ENCODE results near the gene SH3TC2.

Gene SH3TC2

DNA sequence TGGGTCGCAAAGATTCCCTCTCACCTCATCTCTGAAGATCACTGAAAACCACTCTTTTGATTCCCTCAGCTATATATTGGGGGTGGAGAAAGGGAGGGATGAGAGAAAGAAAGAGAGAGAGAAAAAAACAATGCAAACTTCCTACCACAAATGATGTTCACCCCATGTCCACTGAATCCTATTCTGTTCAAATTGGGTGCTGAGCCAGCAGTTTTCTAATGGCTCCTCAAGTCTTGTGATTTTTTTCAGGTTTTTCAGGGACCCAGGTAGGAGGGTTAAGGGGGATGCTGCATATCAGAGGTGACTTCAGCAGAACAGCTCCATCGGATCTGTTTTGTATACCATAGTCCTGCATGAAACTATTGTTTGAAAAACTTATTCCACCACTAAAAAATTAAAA, 95.9 kb downstream of the SH3TC2 start:
- DNase-seq, result no peak

DNA sequence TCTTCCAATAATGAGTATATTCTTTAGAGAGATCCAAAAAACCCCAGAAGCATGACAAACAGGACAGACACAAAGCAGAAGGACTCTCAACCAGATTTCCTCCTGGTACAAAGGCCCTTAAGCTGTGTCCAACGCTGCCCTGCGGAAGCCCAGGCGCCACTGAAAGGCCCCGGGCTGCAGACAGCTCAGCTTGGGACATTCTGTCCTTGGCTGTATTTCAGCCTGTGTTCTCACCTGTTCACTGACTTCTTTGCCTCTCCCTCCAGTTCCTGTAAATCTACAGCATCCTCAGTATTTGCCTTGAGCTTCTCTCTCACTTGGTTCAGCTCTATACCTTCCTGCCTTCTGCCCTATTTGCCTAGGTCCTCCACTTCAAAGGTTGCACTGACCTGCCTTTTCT, 96.5 kb downstream of the SH3TC2 start:
- DNase-seq, result no peak

DNA sequence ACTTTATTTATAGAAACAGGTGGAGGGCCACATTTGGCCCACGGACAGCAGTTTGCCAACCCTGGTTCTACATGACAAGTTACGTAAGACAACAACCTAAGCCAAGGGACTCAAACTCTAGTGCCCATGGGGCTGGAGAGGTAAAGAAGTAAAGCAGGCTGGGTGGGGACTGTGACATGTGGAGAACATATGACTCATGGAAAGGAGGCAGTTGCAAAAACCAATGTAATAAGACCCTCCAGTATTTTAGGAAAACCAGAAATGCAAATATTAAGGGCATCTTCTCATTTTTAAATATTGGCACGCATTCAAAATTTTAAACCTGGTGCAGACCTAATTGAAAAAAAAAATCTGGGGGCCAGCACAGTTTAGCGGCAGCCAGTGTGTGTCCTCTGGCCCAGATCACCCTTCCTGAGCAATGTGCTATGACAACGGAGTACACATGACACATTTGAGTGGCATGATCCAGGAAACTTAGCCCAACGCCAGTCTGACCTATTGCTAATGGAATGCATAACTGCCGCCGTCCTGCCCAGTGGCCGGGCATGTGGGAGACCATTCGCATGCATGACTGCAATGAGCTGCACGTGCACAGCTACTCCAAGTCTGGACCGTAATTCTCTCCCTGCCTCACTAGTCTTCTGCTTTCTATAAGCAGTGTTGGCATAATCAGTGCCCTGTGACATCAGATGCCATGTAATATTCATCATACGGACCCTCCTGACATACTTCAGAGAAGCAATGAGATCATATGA, 97.2 kb downstream of the SH3TC2 start:
- DNase-seq, result no peak

DNA sequence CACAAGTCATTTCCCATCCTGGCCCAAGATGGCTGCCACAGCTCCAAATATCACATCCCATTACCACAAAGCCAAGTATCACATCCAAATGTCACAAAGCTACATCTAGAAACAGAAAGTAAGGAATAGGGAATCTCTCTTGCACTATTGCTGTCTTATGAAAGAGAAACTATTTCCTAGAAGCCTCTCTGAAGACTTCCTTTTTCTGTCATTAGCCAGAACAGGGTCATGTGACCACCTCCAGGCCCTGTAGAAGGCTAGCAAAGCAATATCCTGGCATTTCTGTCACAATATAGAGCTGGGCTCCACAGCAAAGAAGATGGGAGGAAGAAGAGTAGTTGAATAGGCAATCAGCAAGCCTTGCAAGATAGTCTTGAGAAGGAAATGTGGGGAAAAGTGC, 99.2 kb downstream of the SH3TC2 start:
- no peak for DNase-seq

DNA sequence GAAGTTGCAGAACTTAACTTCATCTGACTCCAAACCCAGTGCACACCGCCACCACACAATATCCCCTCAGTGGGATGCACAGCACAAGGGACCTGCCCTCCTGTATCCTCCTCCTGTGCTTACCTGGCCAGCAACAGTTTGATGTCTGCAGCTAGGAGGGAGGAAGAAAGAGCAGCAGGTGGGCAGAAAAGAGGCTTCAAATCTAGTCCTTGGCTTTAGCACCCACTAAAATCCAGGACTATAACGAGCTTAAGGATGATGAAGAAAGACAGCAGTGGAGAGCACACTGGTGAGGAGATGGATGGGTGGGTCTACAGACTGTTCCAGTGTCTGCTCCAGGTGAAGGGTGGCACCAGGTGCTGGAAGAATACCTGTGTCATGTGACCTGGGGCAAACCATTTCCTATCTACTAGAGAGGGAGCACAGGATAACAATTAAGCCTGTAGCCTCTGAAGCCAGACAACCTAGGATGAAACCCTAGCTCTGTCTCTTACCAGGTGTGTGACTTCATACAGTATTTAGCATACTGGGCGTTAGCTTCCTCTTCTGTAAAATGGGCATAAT, 100.0 kb downstream of the SH3TC2 start:
- no peak for DNase-seq

DNA sequence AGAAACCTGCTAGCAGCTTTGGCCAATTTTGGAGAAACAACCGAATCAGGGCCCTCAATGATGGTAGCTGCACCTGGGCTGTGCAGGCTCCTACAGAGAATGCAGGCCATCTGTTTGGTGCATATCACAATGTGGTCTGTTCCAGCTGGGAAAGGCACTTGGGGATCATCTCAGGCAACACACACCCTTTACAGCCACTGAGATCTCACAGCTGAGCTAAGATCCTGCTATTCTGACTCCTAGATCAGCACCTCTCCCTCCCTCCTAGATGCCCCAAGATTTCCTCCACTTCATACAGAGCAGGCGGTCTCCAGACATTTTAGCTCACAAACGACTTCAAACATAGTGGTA, 100.7 kb downstream of the SH3TC2 start:
- DNase-seq, result no peak

DNA sequence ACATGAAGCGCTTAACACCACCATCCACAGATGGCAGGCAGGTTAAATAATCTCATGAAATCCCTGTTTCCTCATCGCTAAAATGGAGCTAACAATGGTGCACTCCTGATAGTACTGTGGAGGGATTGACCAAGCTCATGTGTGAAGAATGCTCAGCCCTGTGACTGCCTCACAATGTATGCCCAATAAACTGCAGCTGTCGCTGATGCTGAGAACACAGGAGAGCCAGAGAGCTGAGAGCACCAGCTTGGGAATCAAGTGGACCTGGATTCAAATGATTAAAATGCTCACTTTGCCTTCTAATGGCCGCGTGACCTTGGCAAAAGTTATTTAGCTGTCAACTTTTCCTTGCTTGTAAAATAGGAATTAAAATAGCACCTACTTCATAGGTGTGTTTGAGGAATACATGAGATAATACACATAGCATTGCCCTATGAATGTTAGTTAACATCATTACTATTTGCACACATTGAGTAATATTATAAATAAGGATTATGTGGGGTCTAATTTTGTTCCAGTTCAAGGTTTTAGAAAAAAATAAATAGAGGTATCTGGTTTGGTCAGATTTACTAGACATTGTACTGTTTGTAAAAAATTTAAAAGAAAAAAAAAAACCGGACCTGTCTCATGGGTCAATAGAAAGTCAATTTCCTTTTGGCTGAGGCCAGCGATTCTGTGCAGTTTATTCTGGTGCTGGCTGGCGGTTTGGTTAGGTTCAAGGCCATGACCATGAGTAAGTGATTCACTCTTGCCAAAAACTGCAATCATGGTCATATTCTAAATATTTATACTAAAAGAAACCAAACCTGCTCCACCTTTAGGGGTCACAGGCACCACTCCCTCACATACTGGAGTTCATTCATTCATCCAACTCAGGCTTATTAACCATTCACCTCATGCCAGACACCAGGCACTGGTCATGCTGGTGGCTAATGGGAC, 101.3 kb downstream of the SH3TC2 start:
- DNase-seq, result no peak

DNA sequence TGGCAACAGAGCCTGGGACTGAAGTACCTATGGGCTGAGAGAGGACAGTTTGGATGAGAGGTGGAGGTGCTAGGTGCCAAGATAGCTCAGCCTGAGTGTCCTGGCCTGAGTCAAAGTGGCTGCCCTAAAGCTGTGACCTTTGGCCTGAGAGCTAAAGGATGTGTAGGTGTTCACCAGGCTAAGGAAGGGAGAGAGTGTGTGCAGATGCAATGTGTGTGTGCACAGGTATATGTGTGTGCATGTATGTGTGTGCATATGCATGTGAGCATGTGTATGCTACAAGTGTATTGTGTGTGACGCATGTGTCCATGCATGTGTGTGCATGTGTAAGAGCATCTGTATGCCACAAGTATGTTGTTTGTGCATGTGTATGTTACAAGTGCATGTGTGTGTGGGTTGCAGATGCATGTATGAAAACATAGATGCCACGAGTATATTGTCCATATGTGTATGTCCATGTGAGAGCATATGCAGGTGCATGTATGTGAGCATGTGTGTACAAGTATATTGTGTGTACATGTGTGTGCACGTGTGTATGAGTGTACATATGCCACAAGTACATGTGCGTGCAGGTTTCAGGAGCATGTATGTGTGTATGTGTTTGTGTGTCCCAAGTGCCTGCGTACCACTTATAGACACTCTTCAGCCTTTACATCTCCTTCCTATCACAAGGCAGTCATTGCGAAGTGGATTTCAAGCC, 102.6 kb downstream of the SH3TC2 start:
- DNase-seq, result no peak

DNA sequence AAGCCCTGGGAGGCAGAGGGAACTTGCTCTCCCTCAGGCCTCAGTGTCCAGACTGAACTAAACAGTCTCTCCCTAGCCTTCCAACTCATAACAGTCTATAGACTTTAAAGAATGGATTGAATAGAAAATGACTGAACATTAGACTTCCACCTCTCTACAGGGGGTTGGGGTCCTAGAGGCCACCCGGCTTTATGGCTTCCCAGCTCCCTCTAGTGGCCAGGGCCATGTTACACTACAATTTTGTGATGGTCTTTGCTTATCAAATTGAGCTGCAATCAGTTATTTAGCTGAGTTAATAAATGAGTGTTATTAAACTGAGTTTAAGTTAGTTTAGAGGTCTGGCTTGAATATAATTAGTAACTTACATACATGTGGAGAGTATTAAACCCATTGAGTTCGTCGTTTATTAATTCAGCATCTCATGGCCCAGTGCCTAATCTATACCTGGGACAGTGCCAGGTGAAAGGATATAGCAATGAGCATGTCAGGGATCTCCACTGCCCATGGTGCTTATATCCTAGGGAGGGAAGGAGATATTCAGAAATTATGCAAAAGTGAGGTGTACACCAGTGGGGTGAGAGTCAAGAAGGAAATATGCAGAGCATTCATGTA, 105.2 kb downstream of the SH3TC2 start:
- DNase-seq, result no peak

DNA sequence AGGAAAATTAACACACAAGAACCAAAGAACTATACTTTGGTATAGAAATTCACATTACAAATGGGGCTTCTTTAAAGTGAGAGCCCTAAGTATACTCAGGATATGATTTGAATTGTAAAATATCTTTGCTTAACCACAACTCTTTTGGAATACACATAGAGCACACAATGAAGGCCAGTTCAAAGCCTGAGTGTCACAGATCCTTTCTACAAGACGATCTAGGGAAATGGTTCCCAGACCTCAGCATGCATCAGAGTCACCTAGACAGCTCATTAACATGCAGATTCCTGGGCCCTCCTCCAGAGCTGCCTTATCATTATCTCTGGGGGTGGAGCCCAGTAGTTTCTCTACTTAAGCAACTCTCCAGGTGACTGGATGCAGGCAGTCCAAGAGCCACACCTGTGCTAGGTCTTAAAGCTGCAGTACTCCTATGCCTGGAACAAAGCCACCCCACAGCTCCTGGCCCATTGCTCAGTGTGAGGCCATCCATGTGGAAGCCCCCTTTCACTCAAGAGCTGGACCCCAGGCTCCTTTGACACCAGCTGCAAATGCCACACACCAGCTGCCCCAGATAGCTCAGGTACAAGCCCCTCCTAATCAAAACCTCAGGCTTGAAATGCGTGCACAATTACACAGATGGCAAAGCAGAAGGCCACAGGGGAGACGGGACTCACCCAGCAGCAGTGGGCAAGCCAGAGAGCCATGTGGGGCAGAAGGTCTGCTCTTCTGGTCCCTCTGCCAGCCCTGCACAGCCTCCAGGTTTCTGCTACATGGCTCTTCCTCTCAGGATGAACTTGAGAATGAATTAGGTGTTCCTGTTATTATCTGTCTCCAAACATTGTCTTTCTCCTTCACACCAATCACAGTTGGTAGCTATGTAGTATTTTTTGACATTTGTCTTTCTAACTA, 106.1 kb downstream of the SH3TC2 start:
- no peak for DNase-seq
